T-helper 1 cell (primary cell): ENCODE data around the gene DGKZ.
"Not testable (repeated sequence)": the region's sequence is repeated elsewhere in the genome, so short reads cannot be mapped to it uniquely, and the experiment has no call there.

Experiments used
- DNase-seq, 5 donors: peaks; one replicate each; pipeline ENCODE4 v3.0.0-alpha.2; 2012 to 2020

The DGKZ gene

DNA sequence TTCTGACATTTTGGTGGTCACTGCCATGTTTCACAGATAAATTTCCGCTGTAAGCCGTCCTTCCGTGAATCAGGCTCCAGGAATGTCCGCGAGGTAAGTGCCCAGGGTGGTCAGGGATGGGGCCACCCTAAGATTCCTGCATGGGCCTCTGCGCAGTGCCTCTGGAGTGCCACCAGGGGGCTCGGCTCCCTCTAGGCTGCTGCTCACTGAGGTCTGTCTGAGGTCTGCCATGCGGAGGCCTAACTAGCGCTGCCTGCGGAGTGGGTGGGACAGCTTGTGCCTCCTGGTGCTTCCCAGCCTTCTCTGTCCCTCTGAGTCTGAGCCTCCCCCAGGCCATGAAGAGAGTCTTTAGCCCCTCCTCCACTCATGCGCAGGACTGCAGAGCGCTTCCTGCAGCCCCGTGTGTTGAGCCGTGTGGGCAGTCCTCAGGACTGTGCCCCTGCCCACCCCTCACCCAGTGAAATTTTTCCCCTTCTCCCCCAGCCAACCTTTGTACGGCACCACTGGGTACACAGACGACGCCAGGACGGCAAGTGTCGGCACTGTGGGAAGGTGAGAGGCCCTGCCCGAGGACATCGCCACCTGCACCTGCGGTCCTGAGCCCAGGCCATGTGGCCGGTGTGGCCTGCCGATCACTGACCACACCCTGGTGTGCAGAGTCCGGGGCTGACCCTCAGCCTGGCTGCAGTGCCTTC is 22.3 kb downstream of the DGKZ start:
- DNase-seq: peak in 2 of 5 donors; percentile 40 to 43

DNA sequence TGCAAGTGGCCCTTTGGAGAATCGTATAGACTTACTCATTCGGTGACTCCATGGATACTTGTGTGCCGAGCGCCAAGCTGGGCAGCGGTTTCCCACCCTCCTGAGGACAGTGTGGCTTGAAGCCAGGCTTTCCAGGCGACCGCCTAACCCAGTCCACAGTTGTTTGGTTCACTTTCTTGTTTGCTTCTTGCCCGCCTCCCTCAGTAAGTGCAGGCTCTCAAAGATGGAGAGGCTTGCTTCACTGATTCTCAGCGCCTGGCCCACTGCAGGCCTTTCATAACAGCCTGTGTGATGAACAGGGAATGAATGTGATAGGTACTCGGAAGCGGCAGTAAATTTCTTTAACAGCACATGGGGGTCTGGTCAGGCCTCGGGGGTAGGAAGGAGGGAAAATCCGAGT is 23.0 kb downstream of the DGKZ start:
- DNase-seq: no peak

DNA sequence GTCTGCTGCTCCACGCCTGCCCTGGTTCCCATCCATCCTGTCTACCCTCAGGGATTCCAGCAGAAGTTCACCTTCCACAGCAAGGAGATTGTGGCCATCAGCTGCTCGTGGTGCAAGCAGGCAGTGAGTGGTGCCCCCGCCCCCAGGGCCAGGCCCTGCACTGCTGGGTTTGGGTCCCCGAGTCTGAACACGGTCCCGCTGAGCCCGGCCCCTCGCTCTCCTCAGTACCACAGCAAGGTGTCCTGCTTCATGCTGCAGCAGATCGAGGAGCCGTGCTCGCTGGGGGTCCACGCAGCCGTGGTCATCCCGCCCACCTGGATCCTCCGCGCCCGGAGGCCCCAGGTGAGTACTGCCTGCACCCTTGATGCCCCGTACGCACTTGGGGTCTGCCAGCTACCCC is 24.0 kb downstream of the DGKZ start:
- DNase-seq: not testable (repeated sequence)

DNA sequence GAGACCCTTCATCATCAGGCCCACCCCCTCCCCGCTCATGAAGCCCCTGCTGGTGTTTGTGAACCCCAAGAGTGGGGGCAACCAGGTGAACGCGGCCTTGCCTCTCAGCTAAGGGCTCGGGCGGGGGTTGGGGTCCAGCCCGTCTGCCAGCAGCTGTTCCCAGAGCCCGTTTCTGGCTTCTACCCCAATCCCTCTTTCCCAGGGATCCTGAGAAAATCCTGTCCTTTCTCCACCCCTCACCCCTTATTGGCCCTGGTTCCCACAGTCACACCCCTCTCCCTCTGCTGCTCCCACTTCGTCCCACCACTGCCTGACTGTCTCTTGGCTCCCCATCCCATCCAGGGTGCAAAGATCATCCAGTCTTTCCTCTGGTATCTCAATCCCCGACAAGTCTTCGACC is 24.8 kb downstream of the DGKZ start:
- DNase-seq: no peak

DNA sequence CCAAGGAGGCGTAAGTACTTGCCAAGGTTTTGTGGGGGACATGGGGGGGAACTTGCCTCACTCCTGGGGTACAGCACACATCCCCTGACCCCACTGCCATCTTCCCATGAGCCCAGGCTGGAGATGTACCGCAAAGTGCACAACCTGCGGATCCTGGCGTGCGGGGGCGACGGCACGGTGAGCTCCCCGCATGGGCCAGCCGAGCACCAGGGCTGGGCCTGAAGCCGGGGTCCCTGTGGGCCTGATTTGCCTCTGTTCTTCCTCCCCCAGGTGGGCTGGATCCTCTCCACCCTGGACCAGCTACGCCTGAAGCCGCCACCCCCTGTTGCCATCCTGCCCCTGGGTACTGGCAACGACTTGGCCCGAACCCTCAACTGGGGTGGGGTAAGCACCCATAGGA is 25.2 kb downstream of the DGKZ start:
- DNase-seq: not testable (repeated sequence)

DNA sequence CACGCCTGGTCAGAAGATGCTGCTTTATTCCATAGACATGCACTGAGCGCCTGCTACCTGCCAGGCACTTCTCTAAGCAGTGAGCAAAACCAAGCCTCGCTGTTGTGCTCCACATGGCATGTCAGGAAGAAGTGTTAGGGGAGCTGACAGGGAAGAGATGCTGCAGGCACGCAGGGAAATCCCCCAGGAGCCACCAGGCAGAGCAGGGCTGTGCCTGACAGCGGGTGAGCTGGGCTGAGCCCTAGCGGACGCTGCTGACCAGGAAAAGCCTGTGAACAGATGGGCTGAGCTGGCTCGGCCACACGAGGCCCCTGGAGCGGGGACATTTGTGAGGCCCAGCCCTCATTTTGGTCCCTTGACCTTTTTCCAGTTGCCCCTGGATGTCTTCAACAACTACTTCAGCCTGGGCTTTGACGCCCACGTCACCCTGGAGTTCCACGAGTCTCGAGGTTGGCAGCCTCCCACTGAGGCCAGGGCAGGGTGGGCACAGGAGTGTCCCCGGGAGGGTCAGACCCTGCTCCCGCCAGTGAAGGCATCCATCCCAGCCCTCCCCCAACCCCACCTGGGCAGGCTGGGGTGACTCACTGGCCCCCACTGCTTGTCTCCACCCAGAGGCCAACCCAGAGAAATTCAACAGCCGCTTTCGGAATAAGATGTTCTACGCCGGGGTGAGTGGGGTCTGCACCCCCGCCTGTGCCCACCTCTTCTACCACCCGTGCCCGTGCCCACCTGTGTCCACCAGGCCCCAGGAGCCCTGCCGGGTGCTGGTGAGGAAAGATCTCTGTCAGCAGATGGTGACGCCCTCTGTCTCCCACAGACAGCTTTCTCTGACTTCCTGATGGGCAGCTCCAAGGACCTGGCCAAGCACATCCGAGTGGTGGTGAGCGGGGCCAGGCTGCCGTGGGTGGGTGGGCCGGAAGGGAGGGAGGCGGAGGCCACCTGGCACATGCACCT is 26.8 kb downstream of the DGKZ start:
- DNase-seq: no peak

DNA sequence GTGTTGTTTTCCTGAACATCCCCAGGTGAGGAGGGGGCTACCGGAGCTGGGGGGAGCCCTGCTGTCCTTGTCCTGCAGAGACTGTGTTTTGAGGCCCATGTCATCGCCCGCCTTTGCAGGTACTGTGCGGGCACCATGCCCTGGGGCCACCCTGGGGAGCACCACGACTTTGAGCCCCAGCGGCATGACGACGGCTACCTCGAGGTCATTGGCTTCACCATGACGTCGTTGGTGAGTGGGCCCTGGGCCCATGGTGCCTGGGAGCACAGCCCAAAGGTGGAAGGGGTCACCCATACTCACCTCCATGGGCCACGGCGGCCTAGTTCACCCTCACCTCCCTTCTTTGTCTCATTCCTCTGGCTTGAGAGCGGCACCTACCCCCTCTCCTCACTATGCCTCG is 27.6 kb downstream of the DGKZ start:
- DNase-seq: no peak

DNA sequence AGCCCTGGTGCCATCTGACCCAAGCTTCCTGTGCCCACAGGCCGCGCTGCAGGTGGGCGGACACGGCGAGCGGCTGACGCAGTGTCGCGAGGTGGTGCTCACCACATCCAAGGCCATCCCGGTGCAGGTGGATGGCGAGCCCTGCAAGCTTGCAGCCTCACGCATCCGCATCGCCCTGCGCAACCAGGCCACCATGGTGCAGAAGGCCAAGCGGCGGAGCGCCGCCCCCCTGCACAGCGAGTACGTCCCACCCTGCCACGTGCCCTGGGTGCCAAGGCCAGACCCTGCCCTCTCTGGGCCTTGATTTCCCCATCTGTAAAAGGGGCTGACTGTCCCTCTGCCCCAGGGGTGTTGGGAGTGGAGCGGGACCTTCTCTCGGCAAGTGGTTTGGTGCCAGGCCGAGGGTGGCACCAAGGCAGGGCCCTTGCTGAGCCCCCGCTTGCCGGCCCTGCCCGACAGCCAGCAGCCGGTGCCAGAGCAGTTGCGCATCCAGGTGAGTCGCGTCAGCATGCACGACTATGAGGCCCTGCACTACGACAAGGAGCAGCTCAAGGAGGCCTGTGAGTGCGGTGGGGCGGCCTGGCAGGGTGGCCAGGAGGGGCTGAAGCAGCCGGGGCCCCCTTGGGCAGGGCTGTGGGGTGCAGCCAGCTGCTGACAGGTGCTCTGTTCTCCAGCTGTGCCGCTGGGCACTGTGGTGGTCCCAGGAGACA is 28.3 kb downstream of the DGKZ start:
- no peak for DNase-seq

DNA sequence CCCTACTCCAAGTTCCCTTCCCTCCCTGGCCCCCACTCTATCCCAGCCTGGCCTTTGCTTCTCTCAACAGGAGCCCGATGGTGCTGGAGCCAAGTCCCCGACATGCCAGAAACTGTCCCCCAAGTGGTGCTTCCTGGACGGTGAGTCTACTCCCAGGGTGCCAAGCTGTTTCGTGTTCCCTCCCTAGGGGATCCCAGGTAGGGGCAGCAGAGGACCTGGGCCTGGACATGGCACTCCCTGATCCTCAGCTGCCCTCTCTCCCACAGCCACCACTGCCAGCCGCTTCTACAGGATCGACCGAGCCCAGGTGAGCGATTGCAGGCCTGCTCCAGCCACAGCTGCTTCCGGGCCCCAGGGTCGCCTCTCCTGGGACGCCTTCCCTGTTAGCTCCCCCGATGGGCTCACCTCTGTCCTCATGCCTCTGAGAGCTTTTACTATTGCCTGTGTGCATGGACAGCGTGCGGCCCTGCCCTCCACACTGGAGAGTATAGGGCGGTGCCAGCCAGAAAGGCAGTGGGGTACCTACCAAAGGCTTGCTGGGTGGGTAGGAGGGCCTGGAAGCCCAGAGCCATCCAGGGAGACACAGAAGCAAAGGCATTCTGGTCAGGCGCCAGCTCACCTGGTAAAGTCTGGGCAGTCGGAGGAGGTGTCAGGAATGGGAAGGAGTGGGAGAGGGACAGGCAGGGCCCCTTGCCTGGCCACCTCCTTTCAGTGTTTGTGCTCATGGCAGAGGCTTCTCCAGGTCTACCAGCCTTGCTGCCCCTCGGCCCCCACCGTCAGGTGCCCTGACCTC is 29.2 kb downstream of the DGKZ start:
- DNase-seq: no peak

DNA sequence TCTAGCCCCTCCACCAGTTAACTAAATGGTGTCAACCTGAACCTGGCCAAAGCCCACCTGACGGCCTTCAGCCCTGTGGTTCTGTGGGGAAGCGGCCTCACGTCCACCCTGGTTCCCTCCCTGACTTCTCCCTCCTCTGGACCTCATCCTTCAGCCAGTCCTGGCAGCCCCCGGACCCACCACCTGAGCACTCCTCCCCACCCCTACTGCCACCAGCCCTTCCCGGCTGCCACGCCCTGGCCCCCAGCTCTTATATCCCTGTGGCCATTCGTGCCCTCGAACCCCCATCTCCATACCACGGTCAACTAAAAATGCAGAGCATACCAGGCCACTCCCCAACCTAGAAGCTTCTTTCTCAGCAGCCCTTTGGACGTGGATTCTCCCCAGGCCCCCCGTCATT is 30.0 kb downstream of the DGKZ start:
- no peak for DNase-seq

DNA sequence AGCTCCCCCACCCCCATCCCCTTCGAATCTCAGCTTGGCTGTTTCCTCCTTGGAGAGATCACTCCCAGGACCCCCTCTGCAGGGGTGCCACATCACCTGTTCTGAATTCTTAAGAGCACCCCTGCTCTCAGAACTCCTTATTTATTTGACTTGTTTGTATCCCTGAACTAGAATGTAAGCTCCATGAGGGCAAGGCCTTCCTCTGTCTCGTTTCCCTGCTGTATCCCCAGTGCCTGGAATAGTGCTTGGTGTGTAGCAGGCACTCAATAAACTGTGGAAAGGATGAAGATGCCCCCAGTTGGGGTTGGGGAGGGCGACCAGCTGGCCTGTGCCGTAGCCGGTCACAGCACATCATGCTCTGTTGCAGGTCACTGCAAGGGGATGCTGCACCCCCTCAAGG is 30.6 kb downstream of the DGKZ start:
- no peak for DNase-seq

DNA sequence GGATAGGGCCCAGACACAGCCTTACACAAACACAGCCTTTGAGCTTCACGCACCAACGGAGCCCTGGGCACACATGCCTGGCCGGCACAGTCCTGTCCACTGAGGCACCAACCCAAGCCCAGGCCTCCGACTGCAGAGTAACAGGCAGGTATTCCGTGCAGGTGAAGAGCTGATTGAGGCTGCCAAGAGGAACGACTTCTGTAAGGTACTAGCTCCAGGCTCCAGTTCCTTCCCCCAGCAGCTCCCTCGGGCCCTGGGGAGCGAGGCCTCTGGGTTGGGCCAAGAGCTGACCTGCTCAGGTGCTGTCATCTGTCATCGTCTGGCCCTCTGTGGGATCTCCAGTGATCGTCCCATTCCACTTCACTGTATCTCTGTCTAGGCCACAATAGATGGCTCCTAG is 31.0 kb downstream of the DGKZ start:
- no peak for DNase-seq

DNA sequence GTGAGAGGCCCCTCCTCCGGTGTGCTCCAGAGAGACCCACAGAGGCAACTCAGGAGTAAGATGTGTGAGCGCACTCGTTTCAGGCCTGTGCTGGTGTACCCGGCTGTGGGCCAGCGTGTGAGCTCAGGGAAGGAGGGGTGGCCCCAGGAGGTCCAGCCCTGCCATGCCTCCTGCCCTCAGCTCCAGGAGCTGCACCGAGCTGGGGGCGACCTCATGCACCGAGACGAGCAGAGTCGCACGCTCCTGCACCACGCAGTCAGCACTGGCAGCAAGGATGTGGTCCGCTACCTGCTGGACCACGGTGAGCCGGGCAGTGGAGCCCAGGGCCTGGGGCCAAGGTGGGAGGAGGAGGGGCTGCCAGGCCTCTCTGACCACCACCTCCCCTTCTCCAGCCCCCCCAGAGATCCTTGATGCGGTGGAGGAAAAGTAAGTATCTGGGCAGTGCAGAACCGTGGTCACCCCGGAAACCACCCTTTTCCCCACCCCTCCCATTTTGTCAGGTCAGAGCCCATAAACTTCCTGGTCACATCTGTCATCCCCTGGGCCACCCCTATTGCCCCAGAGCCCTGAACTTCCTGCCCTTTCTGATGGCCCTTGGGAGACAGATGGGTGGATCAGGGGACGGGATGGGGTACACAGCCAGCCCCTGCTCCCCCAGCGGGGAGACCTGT is 31.7 kb downstream of the DGKZ start:
- DNase-seq: no peak

DNA sequence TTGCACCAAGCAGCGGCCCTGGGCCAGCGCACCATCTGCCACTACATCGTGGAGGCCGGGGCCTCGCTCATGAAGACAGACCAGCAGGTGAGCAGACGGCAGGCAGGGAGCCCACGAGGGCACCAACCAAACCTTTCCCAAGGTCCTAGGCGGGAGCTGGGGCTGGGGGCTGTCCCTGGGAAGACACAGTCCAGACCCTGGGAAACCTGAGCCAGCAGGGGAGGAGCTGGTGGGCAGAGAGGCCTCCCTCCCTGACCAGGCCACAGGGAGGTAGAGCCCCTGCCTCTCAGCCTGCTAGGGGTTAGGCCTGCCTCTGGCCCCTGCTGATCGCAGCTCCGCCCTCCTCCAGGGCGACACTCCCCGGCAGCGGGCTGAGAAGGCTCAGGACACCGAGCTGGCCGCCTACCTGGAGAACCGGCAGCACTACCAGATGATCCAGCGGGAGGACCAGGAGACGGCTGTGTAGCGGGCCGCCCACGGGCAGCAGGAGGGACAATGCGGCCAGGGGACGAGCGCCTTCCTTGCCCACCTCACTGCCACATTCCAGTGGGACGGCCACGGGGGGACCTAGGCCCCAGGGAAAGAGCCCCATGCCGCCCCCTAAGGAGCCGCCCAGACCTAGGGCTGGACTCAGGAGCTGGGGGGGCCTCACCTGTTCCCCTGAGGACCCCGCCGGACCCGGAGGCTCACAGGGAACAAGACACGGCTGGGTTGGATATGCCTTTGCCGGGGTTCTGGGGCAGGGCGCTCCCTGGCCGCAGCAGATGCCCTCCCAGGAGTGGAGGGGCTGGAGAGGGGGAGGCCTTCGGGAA is 32.4 kb downstream of the DGKZ start:
- not testable (repeated sequence) for DNase-seq

DNA sequence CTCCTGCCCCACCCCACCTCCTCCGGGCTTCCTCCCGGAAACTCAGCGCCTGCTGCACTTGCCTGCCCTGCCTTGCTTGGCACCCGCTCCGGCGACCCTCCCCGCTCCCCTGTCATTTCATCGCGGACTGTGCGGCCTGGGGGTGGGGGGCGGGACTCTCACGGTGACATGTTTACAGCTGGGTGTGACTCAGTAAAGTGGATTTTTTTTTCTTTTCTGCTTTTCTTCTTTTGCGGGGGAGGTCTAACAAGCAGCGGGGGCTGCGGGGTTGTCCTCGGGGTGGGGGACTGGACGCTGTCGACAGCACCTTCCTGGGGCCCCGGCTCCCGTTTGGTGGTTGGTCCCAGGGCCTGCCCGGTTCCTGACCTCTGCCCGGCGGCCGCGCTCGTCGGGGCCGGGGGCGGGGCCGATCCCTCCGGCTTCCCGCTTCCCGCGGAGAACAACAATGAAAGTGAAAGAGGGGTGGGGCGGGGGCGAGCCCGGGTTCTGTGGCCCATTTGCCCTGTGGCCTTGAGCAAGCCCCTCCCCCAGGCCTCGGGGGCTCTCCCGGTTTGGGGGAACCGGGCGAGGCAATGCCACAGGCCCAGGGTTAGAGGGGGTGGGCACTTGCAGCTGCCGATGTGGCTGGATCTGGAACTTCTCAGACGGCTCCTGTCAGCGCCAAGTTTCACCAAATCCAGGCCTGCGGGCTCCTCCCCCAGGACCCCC is 33.2 kb downstream of the DGKZ start:
- DNase-seq: peak; percentile 33 to 52 (median 42)

DNA sequence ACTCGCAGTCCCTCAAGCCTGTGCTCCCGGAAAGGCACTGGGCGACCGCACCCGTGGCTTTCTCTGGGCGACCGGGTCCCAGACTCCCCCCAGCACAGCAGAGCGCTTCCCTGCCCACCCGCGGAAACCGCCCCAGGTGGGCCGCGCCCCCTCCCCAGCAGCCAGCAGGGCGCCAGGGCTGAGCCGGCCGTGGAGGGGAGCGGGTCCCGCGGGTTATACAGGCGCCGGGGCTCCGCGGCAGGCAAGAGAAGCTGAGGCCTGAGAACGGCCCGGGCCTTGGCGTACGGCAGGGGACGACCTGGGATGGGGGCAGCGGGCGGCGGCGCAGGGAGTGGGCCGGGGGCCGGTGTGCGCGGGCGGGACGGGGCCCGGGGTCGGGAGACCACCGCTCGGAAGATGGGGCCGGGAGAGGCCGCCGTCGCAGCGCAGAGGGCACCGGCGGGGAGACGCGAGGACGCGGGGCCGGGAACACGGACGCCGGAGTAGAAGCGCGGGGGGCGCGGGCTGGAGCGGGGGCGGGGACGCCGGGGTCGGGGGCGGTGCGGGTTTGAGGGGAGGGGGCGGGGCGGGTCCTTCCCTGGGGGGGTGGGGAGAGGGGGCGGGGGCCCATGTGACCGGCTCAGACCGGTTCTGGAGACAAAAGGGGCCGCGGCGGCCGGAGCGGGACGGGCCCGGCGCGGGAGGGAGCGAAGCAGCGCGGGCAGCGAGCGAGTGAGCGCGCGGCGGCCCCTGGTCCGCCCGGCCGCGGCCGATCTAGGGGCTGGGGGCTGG is 34.0 kb downstream of the DGKZ start, which contains the start of gene MDK:
Gene MDK (plus strand): TSS at position 622 of the 771 bp plus-strand sequence. CDS start 389 bp downstream, outside the sequence.
- no peak for DNase-seq

DNA sequence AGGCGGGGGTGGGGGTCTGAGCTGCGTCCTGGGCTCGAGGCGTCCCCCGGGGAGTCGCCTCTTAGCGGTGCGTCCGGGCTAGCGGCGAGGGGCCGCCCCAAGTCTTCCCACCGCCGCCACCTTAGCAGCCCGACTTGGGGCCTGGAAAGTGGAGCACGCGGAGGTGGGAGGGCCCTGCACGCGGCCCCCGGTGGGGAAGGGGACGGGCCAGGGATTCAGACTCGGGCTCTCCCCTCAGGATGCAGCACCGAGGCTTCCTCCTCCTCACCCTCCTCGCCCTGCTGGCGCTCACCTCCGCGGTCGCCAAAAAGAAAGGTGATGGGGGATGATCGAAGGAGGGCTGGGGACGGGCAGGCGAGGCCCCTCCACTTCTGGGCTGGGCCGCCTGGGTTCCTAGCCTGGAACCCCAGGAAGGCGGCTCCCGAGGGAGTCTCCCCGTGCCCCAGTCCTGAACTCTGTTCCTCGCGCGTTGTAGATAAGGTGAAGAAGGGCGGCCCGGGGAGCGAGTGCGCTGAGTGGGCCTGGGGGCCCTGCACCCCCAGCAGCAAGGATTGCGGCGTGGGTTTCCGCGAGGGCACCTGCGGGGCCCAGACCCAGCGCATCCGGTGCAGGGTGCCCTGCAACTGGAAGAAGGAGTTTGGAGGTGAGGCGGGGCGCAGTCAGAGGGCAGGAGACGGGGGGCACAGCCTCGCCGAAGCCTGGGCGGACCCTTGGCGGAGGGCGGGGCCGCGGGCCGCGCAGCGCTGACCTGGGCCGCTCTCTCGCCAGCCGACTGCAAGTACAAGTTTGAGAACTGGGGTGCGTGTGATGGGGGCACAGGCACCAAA is 34.8 kb downstream of the DGKZ start:
- DNase-seq: no peak

DNA sequence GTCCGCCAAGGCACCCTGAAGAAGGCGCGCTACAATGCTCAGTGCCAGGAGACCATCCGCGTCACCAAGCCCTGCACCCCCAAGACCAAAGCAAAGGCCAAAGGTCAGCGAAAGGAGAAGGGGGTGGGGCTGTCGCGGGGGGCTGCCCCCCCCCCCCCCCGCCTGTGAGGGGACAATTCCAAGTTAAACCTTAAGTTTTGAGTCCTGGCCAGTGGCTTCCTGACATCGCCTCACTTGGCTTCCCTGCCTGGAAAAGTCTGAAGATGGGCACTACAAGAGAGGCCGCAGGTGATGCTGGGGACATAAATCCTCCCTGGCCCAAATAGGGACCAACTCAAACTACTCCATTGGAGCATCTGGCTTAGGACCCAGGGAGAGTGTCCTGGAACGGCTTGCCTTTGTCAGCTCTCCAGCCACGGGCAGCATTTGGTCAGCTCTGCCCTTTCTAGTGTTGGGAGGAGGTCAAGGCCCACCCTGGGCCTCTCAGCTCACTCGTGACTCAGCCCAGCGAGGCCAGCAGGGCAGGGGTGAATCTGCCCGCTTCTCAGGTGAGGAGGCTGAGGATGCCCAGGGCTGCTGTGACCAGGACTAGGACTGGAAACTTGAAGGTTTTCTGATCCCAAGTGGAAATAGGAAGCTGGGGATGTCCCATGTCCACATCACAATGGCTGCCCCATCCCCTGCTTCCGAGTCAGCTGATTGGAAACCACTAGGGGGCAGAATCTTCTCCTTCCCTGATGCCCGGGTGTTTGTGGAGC is 35.6 kb downstream of the DGKZ start:
- no peak for DNase-seq
